Measurements from ENCODE around the gene ITSN2. TPM values are rescaled to one million over a fixed set of nuclear protein-coding genes. Genes with fewer than 3 reads are reported as not detected.

The ITSN2 gene
- total RNA-seq, 1 experiment from 2014 or later = 21.9 TPM

- no peaks in the 10 kb centered on the region for H3K9me2 ChIP-seq (replicated peaks; ENCODE audit: low read length)
- H3K27me3 ChIP-seq (ENCODE audit: low read length) = no peaks in the 10 kb centered on the region
- H3K4me2 ChIP-seq (ENCODE audit: low read length) = peak overlapping the region; percentile 53
- peak; percentile 100 for ATAC-seq
- BruUV-seq (replicated peaks) = no TSS peak
- peaks cover 24% of the 10 kb centered on the region for H3K4me1 ChIP-seq (ENCODE audit: insufficient read depth, low read length)
- H4K20me1 ChIP-seq (ENCODE audit: low read length) = no peaks in the 10 kb centered on the region
- peak overlapping the region; percentile 63 for H3K27ac ChIP-seq (ENCODE audit: low read length)
- peak overlapping the region; percentile 13; the same call in 1 of the 2 replicates for H3K9ac ChIP-seq (ENCODE audit: low read length)
- no peak overlapping the region for H3K4me3 ChIP-seq (ENCODE audit: low read length)
- CTCF ChIA-PET = interaction anchor here (0.6 kb wide), 1 partner anchor 108 kb away, joined by 7 read pairs; no protein-coding TSS in a partner anchor
- H3F3A ChIP-seq (ENCODE audit: low read length, unreplicated experiment) = no peaks in the 10 kb centered on the region
- POLR2A ChIA-PET (ENCODE audit: unreplicated experiment) = no interaction called here
- H3K36me3 ChIP-seq (ENCODE audit: low read depth, low read length) = peaks cover 13% of the 10 kb centered on the region
- H3K79me2 ChIP-seq (ENCODE audit: low read length) = no peaks in the 10 kb centered on the region
- no peak overlapping the region for H2AFZ ChIP-seq (ENCODE audit: low read length)
- no peak for TF ChIP-seq EZH2phosphoT487 (IDR thresholded peaks at IDR 0.05; ENCODE audit: borderline replicate concordance, low read length)
- TF ChIP-seq CTCF (conservative IDR thresholded peaks at IDR 0.05; ENCODE audit: low read depth, low read length) = no peak
- TF ChIP-seq EZH2 (IDR thresholded peaks at IDR 0.05; ENCODE audit: low read length, unreplicated experiment) = no peak
- DNase-seq = peak; percentile 86
- intact Hi-C loops (cut with micrococcal nuclease) = no loop called here
- no peaks in the 10 kb centered on the region for H3K9me3 ChIP-seq (ENCODE audit: low read length)
Observed at GRCh38 chr2:24269265-24269664, 91.1 kb downstream of the ITSN2 start.

GRCh38 chr2:24265212-24265611, 95.1 kb downstream of the ITSN2 start:
- POLR2A ChIA-PET (ENCODE audit: unreplicated experiment) = no interaction called here
- H3K4me3 ChIP-seq (ENCODE audit: low read length) = no peak overlapping the region

More at GRCh38 chr2:24265212-24265611, 95.1 kb downstream of the ITSN2 start:
- no peaks in the 10 kb centered on the region for H3K79me2 ChIP-seq (ENCODE audit: low read length)
- peaks cover 4% of the 10 kb centered on the region for H3F3A ChIP-seq (ENCODE audit: low read length, unreplicated experiment)
- ATAC-seq (no peak), DNase-seq (no peak)
- TF ChIP-seq EZH2phosphoT487 (IDR thresholded peaks at IDR 0.05; ENCODE audit: borderline replicate concordance, low read length) (no peak), EZH2 (IDR thresholded peaks at IDR 0.05; ENCODE audit: low read length, unreplicated experiment) (no peak), CTCF (conservative IDR thresholded peaks at IDR 0.05; ENCODE audit: low read depth, low read length) (no peak)
- H3K27ac ChIP-seq (ENCODE audit: low read length) = no peak overlapping the region
- intact Hi-C loops (cut with micrococcal nuclease) = no loop called here
- no peaks in the 10 kb centered on the region for H3K27me3 ChIP-seq (ENCODE audit: low read length)
- no peaks in the 10 kb centered on the region for H3K9me2 ChIP-seq (replicated peaks; ENCODE audit: low read length)
- H3K4me1 ChIP-seq (ENCODE audit: insufficient read depth, low read length) = peaks cover 16% of the 10 kb centered on the region
- no peaks in the 10 kb centered on the region for H4K20me1 ChIP-seq (ENCODE audit: low read length)
- BruUV-seq (replicated peaks) = no TSS peak
- no peak overlapping the region for H3K4me2 ChIP-seq (ENCODE audit: low read length)
- H3K36me3 ChIP-seq (ENCODE audit: low read depth, low read length) = peaks cover 11% of the 10 kb centered on the region
- no peak overlapping the region for H3K9ac ChIP-seq (ENCODE audit: low read length)
- H3K9me3 ChIP-seq (ENCODE audit: low read length) = no peaks in the 10 kb centered on the region
- H2AFZ ChIP-seq (ENCODE audit: low read length) = no peak overlapping the region
- CTCF ChIA-PET = no interaction called here
